GM23338 (cell line): Measurements from ENCODE around the gene HOXD4. TPM values are rescaled to one million over a fixed set of nuclear protein-coding genes. Genes with fewer than 3 reads are reported as not detected.
A peak's percentile ranks its signal among the peaks of the same experiment; 100 is the strongest.

Experiments
- ATAC-seq: fragments of 200-7000 bp; cut with Tn5 transposase; 3 replicates; pipeline ENCODE4 v1.9.1; 2020
- DNase-seq: peaks from one replicate; pipeline ENCODE4 v3.0.0-alpha.2; 2015; ENCODE audit warnings: low spot score
- H2AFZ ChIP-seq: fragments of 200-600 bp; sonication (generic); 2 replicates; pipeline ENCODE4 v1.8.0; 2016; ENCODE audit warnings: antibody characterized with exemption, mild to moderate bottlenecking, moderate library complexity
- H3F3A ChIP-seq: fragments of 200-600 bp; sonication (generic); replicated peaks from 2 replicates; pipeline ENCODE4 v1.8.0; 2017; ENCODE audit warnings: antibody characterized with exemption, mixed run types, low read depth
- H3K27ac ChIP-seq: fragments of 200-600 bp; sonication (generic); 2 replicates; pipeline ENCODE4 v1.6.1; 2016; ENCODE audit warnings: low read depth
- H3K27me3 ChIP-seq: fragments of 200-600 bp; sonication (generic); 2 replicates; pipeline ENCODE4 v1.8.0; 2016; ENCODE audit warnings: mild to moderate bottlenecking, mixed run types, moderate library complexity; ENCODE audit not compliant: insufficient read depth
- H3K36me3 ChIP-seq: fragments of 200-600 bp; sonication (generic); 2 replicates; pipeline ENCODE4 v1.8.0; 2016; ENCODE audit warnings: mild to moderate bottlenecking; ENCODE audit not compliant: insufficient read depth
- H3K4me1 ChIP-seq: fragments of 200-600 bp; sonication (generic); 2 replicates; pipeline ENCODE4 v1.8.0; 2016; ENCODE audit warnings: mild to moderate bottlenecking, moderate library complexity; ENCODE audit not compliant: insufficient read depth
- H3K4me2 ChIP-seq: fragments of 200-600 bp; sonication (generic); 2 replicates; pipeline ENCODE4 v1.7.1; 2017; ENCODE audit warnings: mixed run types
- H3K4me3 ChIP-seq: fragments of 200-600 bp; sonication (generic); 2 replicates; pipeline ENCODE4 v1.6.1; 2016; ENCODE audit warnings: mixed run types
- H3K79me2 ChIP-seq: fragments of 200-600 bp; sonication (generic); replicated peaks from 2 replicates; pipeline ENCODE4 v1.8.0; 2017; ENCODE audit warnings: mild to moderate bottlenecking; ENCODE audit not compliant: insufficient read depth
- H3K9me2 ChIP-seq: fragments of 200-600 bp; sonication (generic); 2 replicates; pipeline ENCODE4 v1.8.0; 2017; ENCODE audit not compliant: insufficient read depth
- H4K20me1 ChIP-seq: fragments of 200-600 bp; sonication (generic); replicated peaks from 2 replicates; pipeline ENCODE4 v1.8.0; 2017; ENCODE audit warnings: mild to moderate bottlenecking; ENCODE audit not compliant: insufficient read depth
- H3K27ac Mint-ChIP-seq: 2 replicates; pipeline ENCODE4 v1.8.0; 2020; ENCODE audit warnings: inconsistent platforms, mild to moderate bottlenecking, moderate library complexity, mixed read lengths
- H3K27me3 Mint-ChIP-seq: 3 replicates; pipeline ENCODE4 v1.8.0; 2022; ENCODE audit warnings: low read depth, mild to moderate bottlenecking, moderate library complexity, mixed read lengths, inconsistent platforms; ENCODE audit not compliant: insufficient read depth, poor library complexity
- H3K36me3 Mint-ChIP-seq: 3 replicates; pipeline ENCODE4 v1.8.0; 2021; ENCODE audit warnings: low read depth, mild to moderate bottlenecking, inconsistent platforms, moderate library complexity, mixed read lengths
- H3K4me1 Mint-ChIP-seq: 3 replicates; pipeline ENCODE4 v1.8.0; 2020; ENCODE audit warnings: mild to moderate bottlenecking, inconsistent platforms, mixed read lengths
- H3K4me3 Mint-ChIP-seq: 3 replicates; pipeline ENCODE4 v1.8.0; 2021; ENCODE audit warnings: moderate library complexity, mild to moderate bottlenecking, inconsistent platforms, mixed read lengths
- H3K9me3 Mint-ChIP-seq: 3 replicates; pipeline ENCODE4 v1.8.0; 2020; ENCODE audit warnings: moderate library complexity, mild to moderate bottlenecking, inconsistent platforms, mixed read lengths
- CREB1 ChIP-seq: fragments of 250-450 bp; sonication (Bioruptor Pico); IDR thresholded peaks from 2 replicates; pipeline ENCODE4 v1.5.0; 2020; ENCODE audit warnings: low read depth, mild to moderate bottlenecking, moderate library complexity
- EZH2 ChIP-seq: fragments of 200-600 bp; sonication (generic); IDR thresholded peaks from one replicate; pipeline ENCODE4 v1.8.0; 2017; ENCODE audit warnings: antibody characterized with exemption, mild to moderate bottlenecking, low read depth; ENCODE audit not compliant: unreplicated experiment
- EZH2phosphoT487 ChIP-seq: fragments of 200-600 bp; sonication (generic); IDR thresholded peaks from one replicate; pipeline ENCODE4 v1.8.1; 2018; ENCODE audit warnings: antibody characterized with exemption; ENCODE audit not compliant: unreplicated experiment
- JUNB ChIP-seq: IDR thresholded peaks from one replicate; pipeline ENCODE4 v1.6.1; 2016; ENCODE audit warnings: antibody characterized with exemption; ENCODE audit not compliant: unreplicated experiment
- STAT1 ChIP-seq: IDR thresholded peaks from one replicate; pipeline ENCODE4 v1.6.1; 2016; ENCODE audit warnings: antibody characterized with exemption; ENCODE audit not compliant: unreplicated experiment
- ZNF114 ChIP-seq: fragments of 250-450 bp; sonication (Bioruptor Pico); IDR thresholded peaks from 2 replicates; pipeline ENCODE4 v1.5.0; 2020; ENCODE audit warnings: mild to moderate bottlenecking, moderate library complexity
- ZNF331 ChIP-seq: fragments of 250-450 bp; sonication (Bioruptor Pico); IDR thresholded peaks from 2 replicates; pipeline ENCODE4 v1.5.0; 2020; ENCODE audit warnings: low read depth, mild to moderate bottlenecking, moderate library complexity
- polyA plus RNA-seq: library from polyadenylated mRNA; unstranded; fragments of >200 nt; fragmentation: Nextera tagmentation; extraction: Ambion mirVana; gene quantifications from 2 replicates; pipeline ENCODE4 v1.2.1, GENCODE V29; 2016
- total RNA-seq: library from RNA; depleted of rRNA; stranded (reverse); fragments of >200 nt; shearing (Covaris generic); gene quantifications from 2 replicates; pipeline ENCODE4 v1.2.3, GENCODE V29; 2014
- TF ChIP-seq, protein P1 (sequence below): fragments of 250-450 bp; sonication (Bioruptor Pico); IDR thresholded peaks from 2 replicates; pipeline ENCODE4 v1.5.0; 2020; ENCODE audit warnings: mild to moderate bottlenecking, moderate library complexity
- TF ChIP-seq, protein P2 (sequence below): IDR thresholded peaks from 2 replicates; pipeline ENCODE4 v1.6.1; 2016; ENCODE audit warnings: antibody characterized with exemption

The HOXD4 gene
- total and polyA plus RNA-seq, 2 experiments from 2014 or later, result not detected

- TF ChIP-seq, protein P1, sequence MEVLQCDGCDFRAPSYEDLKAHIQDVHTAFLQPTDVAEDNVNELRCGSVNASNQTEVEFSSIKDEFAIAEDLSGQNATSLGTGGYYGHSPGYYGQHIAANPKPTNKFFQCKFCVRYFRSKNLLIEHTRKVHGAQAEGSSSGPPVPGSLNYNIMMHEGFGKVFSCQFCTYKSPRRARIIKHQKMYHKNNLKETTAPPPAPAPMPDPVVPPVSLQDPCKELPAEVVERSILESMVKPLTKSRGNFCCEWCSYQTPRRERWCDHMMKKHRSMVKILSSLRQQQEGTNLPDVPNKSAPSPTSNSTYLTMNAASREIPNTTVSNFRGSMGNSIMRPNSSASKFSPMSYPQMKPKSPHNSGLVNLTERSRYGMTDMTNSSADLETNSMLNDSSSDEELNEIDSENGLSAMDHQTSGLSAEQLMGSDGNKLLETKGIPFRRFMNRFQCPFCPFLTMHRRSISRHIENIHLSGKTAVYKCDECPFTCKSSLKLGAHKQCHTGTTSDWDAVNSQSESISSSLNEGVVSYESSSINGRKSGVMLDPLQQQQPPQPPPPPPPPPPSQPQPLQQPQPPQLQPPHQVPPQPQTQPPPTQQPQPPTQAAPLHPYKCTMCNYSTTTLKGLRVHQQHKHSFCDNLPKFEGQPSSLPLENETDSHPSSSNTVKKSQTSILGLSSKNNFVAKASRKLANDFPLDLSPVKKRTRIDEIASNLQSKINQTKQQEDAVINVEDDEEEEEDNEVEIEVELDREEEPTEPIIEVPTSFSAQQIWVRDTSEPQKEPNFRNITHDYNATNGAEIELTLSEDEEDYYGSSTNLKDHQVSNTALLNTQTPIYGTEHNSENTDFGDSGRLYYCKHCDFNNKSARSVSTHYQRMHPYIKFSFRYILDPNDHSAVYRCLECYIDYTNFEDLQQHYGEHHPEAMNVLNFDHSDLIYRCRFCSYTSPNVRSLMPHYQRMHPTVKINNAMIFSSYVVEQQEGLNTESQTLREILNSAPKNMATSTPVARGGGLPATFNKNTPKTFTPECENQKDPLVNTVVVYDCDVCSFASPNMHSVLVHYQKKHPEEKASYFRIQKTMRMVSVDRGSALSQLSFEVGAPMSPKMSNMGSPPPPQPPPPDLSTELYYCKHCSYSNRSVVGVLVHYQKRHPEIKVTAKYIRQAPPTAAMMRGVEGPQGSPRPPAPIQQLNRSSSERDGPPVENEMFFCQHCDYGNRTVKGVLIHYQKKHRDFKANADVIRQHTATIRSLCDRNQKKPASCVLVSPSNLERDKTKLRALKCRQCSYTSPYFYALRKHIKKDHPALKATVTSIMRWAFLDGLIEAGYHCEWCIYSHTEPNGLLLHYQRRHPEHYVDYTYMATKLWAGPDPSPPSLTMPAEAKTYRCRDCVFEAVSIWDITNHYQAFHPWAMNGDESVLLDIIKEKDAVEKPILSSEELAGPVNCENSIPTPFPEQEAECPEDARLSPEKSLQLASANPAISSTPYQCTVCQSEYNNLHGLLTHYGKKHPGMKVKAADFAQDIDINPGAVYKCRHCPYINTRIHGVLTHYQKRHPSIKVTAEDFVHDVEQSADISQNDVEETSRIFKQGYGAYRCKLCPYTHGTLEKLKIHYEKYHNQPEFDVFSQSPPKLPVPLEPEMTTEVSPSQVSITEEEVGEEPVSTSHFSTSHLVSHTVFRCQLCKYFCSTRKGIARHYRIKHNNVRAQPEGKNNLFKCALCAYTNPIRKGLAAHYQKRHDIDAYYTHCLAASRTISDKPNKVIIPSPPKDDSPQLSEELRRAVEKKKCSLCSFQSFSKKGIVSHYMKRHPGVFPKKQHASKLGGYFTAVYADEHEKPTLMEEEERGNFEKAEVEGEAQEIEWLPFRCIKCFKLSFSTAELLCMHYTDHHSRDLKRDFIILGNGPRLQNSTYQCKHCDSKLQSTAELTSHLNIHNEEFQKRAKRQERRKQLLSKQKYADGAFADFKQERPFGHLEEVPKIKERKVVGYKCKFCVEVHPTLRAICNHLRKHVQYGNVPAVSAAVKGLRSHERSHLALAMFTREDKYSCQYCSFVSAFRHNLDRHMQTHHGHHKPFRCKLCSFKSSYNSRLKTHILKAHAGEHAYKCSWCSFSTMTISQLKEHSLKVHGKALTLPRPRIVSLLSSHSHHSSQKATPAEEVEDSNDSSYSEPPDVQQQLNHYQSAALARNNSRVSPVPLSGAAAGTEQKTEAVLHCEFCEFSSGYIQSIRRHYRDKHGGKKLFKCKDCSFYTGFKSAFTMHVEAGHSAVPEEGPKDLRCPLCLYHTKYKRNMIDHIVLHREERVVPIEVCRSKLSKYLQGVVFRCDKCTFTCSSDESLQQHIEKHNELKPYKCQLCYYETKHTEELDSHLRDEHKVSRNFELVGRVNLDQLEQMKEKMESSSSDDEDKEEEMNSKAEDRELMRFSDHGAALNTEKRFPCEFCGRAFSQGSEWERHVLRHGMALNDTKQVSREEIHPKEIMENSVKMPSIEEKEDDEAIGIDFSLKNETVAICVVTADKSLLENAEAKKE (CRISPR knock-in tag), result no peak
- TF ChIP-seq ZNF331 (CRISPR knock-in tag) (no peak), CREB1 (CRISPR knock-in tag) (no peak), STAT1 (no peak)
- TF ChIP-seq, protein P2, sequence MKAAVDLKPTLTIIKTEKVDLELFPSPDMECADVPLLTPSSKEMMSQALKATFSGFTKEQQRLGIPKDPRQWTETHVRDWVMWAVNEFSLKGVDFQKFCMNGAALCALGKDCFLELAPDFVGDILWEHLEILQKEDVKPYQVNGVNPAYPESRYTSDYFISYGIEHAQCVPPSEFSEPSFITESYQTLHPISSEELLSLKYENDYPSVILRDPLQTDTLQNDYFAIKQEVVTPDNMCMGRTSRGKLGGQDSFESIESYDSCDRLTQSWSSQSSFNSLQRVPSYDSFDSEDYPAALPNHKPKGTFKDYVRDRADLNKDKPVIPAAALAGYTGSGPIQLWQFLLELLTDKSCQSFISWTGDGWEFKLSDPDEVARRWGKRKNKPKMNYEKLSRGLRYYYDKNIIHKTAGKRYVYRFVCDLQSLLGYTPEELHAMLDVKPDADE, result no peak
These were observed 29.2 kb upstream of the HOXD4 start (continued) for GRCh38 chr2:176122052-176122682.

GRCh38 chr2:176122683-176123410 is 28.5 kb upstream of the HOXD4 start, which contains the start of gene HOXD9:
Gene HOXD9, plus strand, starts transcription at chr2:176122719. Its CDS starts 50 bp downstream, at chr2:176122769.
- H3K36me3 ChIP-seq, result no peaks in the 10 kb centered on the region
- peaks cover 100% of the 10 kb centered on the region for H3K27me3 ChIP-seq
- peak within 1 kb of the TSS; percentile 64 for H3K4me3 Mint-ChIP-seq
- DNase-seq, result no peak
- no peaks in the 10 kb centered on the region for H3K9me2 ChIP-seq
- peaks cover 13% of the 10 kb centered on the region for H3K4me1 ChIP-seq
- peak; percentile 51 for ATAC-seq
- peaks cover 40% of the 10 kb centered on the region; the same call in 1 of the 2 replicates for H3F3A ChIP-seq
- peaks cover 3% of the 10 kb centered on the region; the same call in 1 of the 3 replicates for H3K36me3 Mint-ChIP-seq
- H2AFZ ChIP-seq, result peak within 1 kb of the TSS; percentile 66; the same call in 1 of the 2 replicates
- peaks cover 99% of the 10 kb centered on the region for H3K27me3 Mint-ChIP-seq
- peak within 1 kb of the TSS; percentile 53 for H3K4me3 ChIP-seq
- peak within 1 kb of the TSS; percentile 76 for H3K4me2 ChIP-seq
- no peak within 1 kb of the TSS for H3K27ac ChIP-seq
- no peaks in the 10 kb centered on the region for H3K79me2 ChIP-seq
- H4K20me1 ChIP-seq, result peaks cover 31% of the 10 kb centered on the region
- peak; percentile 93 for TF ChIP-seq EZH2
- TF ChIP-seq STAT1, result no peak
- TF ChIP-seq JUNB, result no peak
- peak; percentile 88 for TF ChIP-seq EZH2phosphoT487
- TF ChIP-seq ZNF114 (CRISPR knock-in tag), result no peak
- peaks cover 12% of the 10 kb centered on the region; the same call in 2 of the 3 replicates for H3K9me3 Mint-ChIP-seq
- H3K27ac Mint-ChIP-seq, result no peak within 1 kb of the TSS
- H3K4me1 Mint-ChIP-seq, result peaks cover 14% of the 10 kb centered on the region
